ENCODE measurements around the gene BMP10. TPM values are rescaled to one million over a fixed set of nuclear protein-coding genes. Genes with fewer than 3 reads are reported as not detected.

The BMP10 gene
- total RNA-seq, 1 experiment from 2014 or later, result not detected

DNA sequence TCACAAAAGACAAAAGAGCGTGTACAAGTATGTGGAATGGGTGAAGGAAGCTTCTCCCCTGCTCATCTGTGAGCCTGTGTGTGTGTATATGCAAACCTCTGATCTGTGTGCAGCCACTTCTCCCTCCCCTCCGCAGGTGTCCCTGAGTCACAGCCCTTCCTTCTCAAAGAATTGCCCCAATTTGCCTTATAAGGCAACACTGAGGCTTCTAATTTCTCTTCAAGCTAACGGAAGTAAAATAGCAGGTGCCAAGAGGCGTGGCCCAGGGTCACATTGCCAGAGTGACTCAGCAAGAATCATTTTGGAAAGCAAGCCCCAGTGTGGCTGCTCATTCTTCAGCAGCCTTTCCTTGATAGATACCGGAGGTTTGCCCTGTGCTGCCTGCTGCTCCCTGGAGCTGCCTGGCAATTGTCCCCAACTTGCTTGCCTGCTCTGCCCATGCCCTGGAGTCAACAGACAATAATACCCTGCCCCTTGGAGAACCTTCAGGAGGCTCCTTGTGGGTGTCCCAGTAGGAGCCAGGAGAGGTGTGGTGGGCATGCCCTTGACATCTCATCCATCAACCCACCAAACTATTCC is 37.3 kb upstream of the BMP10 start (continued):
- TF ChIP-seq CTCF (IDR thresholded peaks at IDR 0.05 in 2 of 3, conservative IDR thresholded peaks at IDR 0.05 in 1 of 3; ENCODE audit: borderline replicate concordance in 1 of 3, insufficient read depth in 1 of 3, low read depth in 2 of 3, low read length in 2 of 3) (no peak), EGR1 (IDR thresholded peaks at IDR 0.05; ENCODE audit: low read depth) (no peak), CBX3 (IDR thresholded peaks at IDR 0.05; ENCODE audit: low read depth) (peak; percentile 35; the same call in 1 of the 2 replicates)

GRCh38 chr2:68907920-68908253 is 36.7 kb upstream of the BMP10 start:
- Histone ChIP-seq H3K9me2 (ENCODE audit: insufficient read depth) (no peaks in the 10 kb centered on the region), H3K27me3 (ENCODE audit: insufficient read depth, low read length) (no peaks in the 10 kb centered on the region), H3K27ac (ENCODE audit: low read depth, low read length) (peak overlapping the region; percentile 69), H4K20me1 (ENCODE audit: insufficient read depth) (no peaks in the 10 kb centered on the region), H3K4me3 (replicated peaks in 1 of 2; ENCODE audit: low read depth in 1 of 2, low read length in 2 of 2) (no peak overlapping the region), H3K9ac (ENCODE audit: low read length) (no peak overlapping the region), H2AFZ (ENCODE audit: low read depth, low read length, poor library complexity, severe bottlenecking) (no peak overlapping the region), H3K36me3 (ENCODE audit: control insufficient read depth in 1 of 2, insufficient read depth in 2 of 2, low read length in 2 of 2) (no peaks in the 10 kb centered on the region), H3K9me3 (ENCODE audit: control insufficient read depth in 1 of 2, insufficient read depth in 1 of 2, low read depth in 1 of 2, low read length in 2 of 2) (no peaks in the 10 kb centered on the region), H3K4me2 (ENCODE audit: low read length) (peak overlapping the region; percentile 64), H3K4me1 (ENCODE audit: control insufficient read depth in 1 of 2, insufficient read depth in 2 of 2, low read length in 2 of 2) (peaks cover 20 to 23% of the 10 kb centered on the region in 2 experiments), H3K79me2 (ENCODE audit: insufficient read depth, low read length) (no peaks in the 10 kb centered on the region)
- BruUV-seq (replicated peaks), result TSS peak; percentile 64
- intact Hi-C loops (cut with micrococcal nuclease), result loop anchor here (5.0 kb wide), 3 partner anchors 71 to 441 kb away; partner anchors contain the start of genes APLF and FBXO48
- CTCF ChIA-PET, result interaction anchor here (0.8 to 3.5 kb wide), 10 partner anchors 17 to 444 kb away, joined by 3 to 30 read pairs (median 6); no protein-coding TSS in a partner anchor
- peak; percentile 29 for ATAC-seq
- RAD21 ChIA-PET (ENCODE audit: low non-redundant PET in 1 of 2, low total read pairs in 2 of 2, uncharacterized antibody in 2 of 2, unreplicated experiment in 2 of 2), result interaction anchor here in 1 of 2 experiments (1.0 to 1.6 kb wide), 2 partner anchors 156 to 445 kb away, joined by 3 to 5 read pairs; no protein-coding TSS in a partner anchor
- POLR2A ChIA-PET, result interaction anchor here (1.4 kb wide), 1 partner anchor 445 kb away, joined by 3 read pairs; no protein-coding TSS in a partner anchor
- no peak for DNase-seq (ENCODE audit: low read depth, low spot score)
- TF ChIP-seq, protein P1, sequence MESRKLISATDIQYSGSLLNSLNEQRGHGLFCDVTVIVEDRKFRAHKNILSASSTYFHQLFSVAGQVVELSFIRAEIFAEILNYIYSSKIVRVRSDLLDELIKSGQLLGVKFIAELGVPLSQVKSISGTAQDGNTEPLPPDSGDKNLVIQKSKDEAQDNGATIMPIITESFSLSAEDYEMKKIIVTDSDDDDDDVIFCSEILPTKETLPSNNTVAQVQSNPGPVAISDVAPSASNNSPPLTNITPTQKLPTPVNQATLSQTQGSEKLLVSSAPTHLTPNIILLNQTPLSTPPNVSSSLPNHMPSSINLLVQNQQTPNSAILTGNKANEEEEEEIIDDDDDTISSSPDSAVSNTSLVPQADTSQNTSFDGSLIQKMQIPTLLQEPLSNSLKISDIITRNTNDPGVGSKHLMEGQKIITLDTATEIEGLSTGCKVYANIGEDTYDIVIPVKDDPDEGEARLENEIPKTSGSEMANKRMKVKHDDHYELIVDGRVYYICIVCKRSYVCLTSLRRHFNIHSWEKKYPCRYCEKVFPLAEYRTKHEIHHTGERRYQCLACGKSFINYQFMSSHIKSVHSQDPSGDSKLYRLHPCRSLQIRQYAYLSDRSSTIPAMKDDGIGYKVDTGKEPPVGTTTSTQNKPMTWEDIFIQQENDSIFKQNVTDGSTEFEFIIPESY (IDR thresholded peaks at IDR 0.05; ENCODE audit: extremely low read depth, insufficient replicate concordance, low read length), result no peak
- TF ChIP-seq REST (IDR thresholded peaks at IDR 0.05; ENCODE audit: low read depth) (no peak), MAX (IDR thresholded peaks at IDR 0.05) (no peak), CBX3 (IDR thresholded peaks at IDR 0.05; ENCODE audit: low read depth) (no peak), EZH2phosphoT487 (IDR thresholded peaks at IDR 0.05; ENCODE audit: borderline replicate concordance) (no peak), YY1 (IDR thresholded peaks at IDR 0.05; ENCODE audit: extremely low read depth, insufficient replicate concordance, low read depth, low read length) (no peak), POLR2A (IDR thresholded peaks at IDR 0.05; ENCODE audit: borderline replicate concordance, extremely low read depth, insufficient read depth, insufficient read length) (no peak), EZH2 (IDR thresholded peaks at IDR 0.05) (no peak), TCF7L2 (IDR thresholded peaks at IDR 0.05; ENCODE audit: borderline replicate concordance, extremely low read depth, insufficient read depth, insufficient read length) (no peak), ZFX (IDR thresholded peaks at IDR 0.05) (no peak), JUND (IDR thresholded peaks at IDR 0.05) (no peak), SRF (IDR thresholded peaks at IDR 0.05; ENCODE audit: low read depth) (no peak), FOSL1 (IDR thresholded peaks at IDR 0.05; ENCODE audit: low read depth) (no peak), CEBPB (IDR thresholded peaks at IDR 0.05; ENCODE audit: low read depth) (no peak)
- TF ChIP-seq, protein P2, sequence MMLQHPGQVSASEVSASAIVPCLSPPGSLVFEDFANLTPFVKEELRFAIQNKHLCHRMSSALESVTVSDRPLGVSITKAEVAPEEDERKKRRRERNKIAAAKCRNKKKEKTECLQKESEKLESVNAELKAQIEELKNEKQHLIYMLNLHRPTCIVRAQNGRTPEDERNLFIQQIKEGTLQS (IDR thresholded peaks at IDR 0.05), result no peak
